Sciatic nerve (tissue), 2 donors: Measurements from ENCODE around the gene CCDC74A. TPM values are rescaled to one million over a fixed set of nuclear protein-coding genes. Genes with fewer than 3 reads are reported as not detected.
"Not testable (repeated sequence)": the region's sequence is repeated elsewhere in the genome, so short reads cannot be mapped to it uniquely, and the experiment has no call there.

Experiments used
- ATAC-seq: fragments of 200-7000 bp; cut with Tn5 transposase; one replicate; pipeline ENCODE4 v1.9.1; 2020; ENCODE audit warnings: mild to moderate bottlenecking, moderate library complexity
- DNase-seq: peaks from one replicate; pipeline ENCODE4 v3.0.0-alpha.2; 2020; ENCODE audit warnings: low spot score
- intact Hi-C: fragments of 100-400 bp; cut with DNase I; formaldehyde crosslinking; loops from one replicate; pipeline ENCODE4 v1.14.2; 2022
- total RNA-seq: library from RNA; stranded (reverse); fragmentation: NEBNext Ultra II Directional; extraction: Animal tissue kit (Norgen Biotek cat#: 25700); gene quantifications from one replicate; pipeline ENCODE4 v1.2.1, GENCODE V29; 2021
- donor health status: DM: no; HTN: no; CAD: no.
- donor health status: DM: no; HTN: no; CAD: no.

The CCDC74A gene
- total RNA-seq, result 12.8 TPM

- DNase-seq, result peak; percentile 84
- intact Hi-C loops, result not testable (repeated sequence)
- ATAC-seq, result peak; percentile 86
Observed at GRCh38 chr2:131527131-131528001, at the start of gene CCDC74A. TSS of gene CCDC74A (plus strand) at chr2:131527888. CDS start at chr2:131527971, 83 bp downstream.

GRCh38 chr2:131478074-131478849 is 49.4 kb upstream of the CCDC74A start:
- ATAC-seq, DNase-seq, intact Hi-C loops: not testable (repeated sequence)

GRCh38 chr2:131478850-131479461 is 48.7 kb upstream of the CCDC74A start:
- DNase-seq, intact Hi-C loops, ATAC-seq: not testable (repeated sequence)

- intact Hi-C loops, DNase-seq, ATAC-seq: not testable (repeated sequence)
Observed at GRCh38 chr2:131480351-131480750, 47.3 kb upstream of the CCDC74A start.

GRCh38 chr2:131482506-131483155 is 45.1 kb upstream of the CCDC74A start:
- DNase-seq, ATAC-seq, intact Hi-C loops: not testable (repeated sequence)

- intact Hi-C loops, DNase-seq: not testable (repeated sequence)
Observed at GRCh38 chr2:131483981-131484820, 43.5 kb upstream of the CCDC74A start.

GRCh38 chr2:131484906-131485460 is 42.7 kb upstream of the CCDC74A start:
- intact Hi-C loops, DNase-seq, ATAC-seq: not testable (repeated sequence)

More at GRCh38 chr2:131483981-131484820, 43.5 kb upstream of the CCDC74A start:
- not testable (repeated sequence) for ATAC-seq

- ATAC-seq, DNase-seq, intact Hi-C loops: not testable (repeated sequence)
Observed at GRCh38 chr2:131486201-131486902, 41.3 kb upstream of the CCDC74A start.

- ATAC-seq (no peak), DNase-seq (no peak)
- intact Hi-C loops, result no loop called here
Observed at GRCh38 chr2:131488306-131489205, 39.1 kb upstream of the CCDC74A start.

- intact Hi-C loops, ATAC-seq, DNase-seq: not testable (repeated sequence)
Observed at GRCh38 chr2:131490616-131491468, 36.8 kb upstream of the CCDC74A start.

GRCh38 chr2:131491469-131491836 is 36.2 kb upstream of the CCDC74A start:
- ATAC-seq, intact Hi-C loops: not testable (repeated sequence)

GRCh38 chr2:131492015-131492417 is 35.7 kb upstream of the CCDC74A start, which contains the start of gene MZT2A:
TSS of gene MZT2A (minus strand) at chr2:131492397. CDS start at chr2:131492376, 21 bp downstream.
- DNase-seq, ATAC-seq, intact Hi-C loops: not testable (repeated sequence)

More at GRCh38 chr2:131491469-131491836, 36.2 kb upstream of the CCDC74A start:
- not testable (repeated sequence) for DNase-seq

- intact Hi-C loops, result no loop called here
- ATAC-seq (peak; percentile 96), DNase-seq (peak; percentile 95)
Observed at GRCh38 chr2:131492418-131493198, 35.1 kb upstream of the CCDC74A start.
